IMR-90 (cell line): ENCODE data around the gene PPEF2. TPM values are rescaled to one million over a fixed set of nuclear protein-coding genes. Genes with fewer than 3 reads are reported as not detected.

Source experiments
- ATAC-seq: fragments of 200-7000 bp; cut with Tn5 transposase; 2 replicates; pipeline ENCODE4 v1.9.1; 2020; ENCODE audit warnings: low read depth, mild to moderate bottlenecking, moderate library complexity
- BruUV-seq: library from RNA; stranded (reverse); fragments of 400-500 nt; replicated peaks from 2 replicates; lab custom pipeline; 2021; lab: Mats Ljungman, UMichigan
- CTCF ChIA-PET: fragments of 300-600 bp; formaldehyde crosslinking; extraction: SDS; loops from one replicate; lab custom pipeline; 2021; ENCODE audit warnings: antibody characterized with exemption; lab: Yijun Ruan, JAX
- POLR2A ChIA-PET: fragments of 300-600 bp; sonication (Branson Sonifier 250); formaldehyde crosslinking; loops from one replicate; lab custom pipeline; 2022; ENCODE audit warnings: antibody characterized with exemption; ENCODE audit not compliant: unreplicated experiment; lab: Charles Lee
- DNase-seq: peaks from one replicate; pipeline ENCODE4 v3.0.0; 2013
- H2AFZ ChIP-seq: replicated peaks from 2 replicates; pipeline ENCODE3; 2013; ENCODE audit warnings: low read length, mild to moderate bottlenecking; ENCODE audit not compliant: poor library complexity
- H2AK5ac ChIP-seq: 2 replicates; pipeline ENCODE4 v1.6.1; 2013; ENCODE audit warnings: low read depth, low read length, inconsistent platforms
- H2AK9ac ChIP-seq: replicated peaks from 2 replicates; pipeline ENCODE3; 2013; ENCODE audit warnings: mild to moderate bottlenecking, low read depth, low read length, moderate library complexity; ENCODE audit not compliant: poor library complexity
- H2BK120ac ChIP-seq: 2 replicates; pipeline ENCODE4 v1.6.1; 2013; ENCODE audit warnings: low read depth, low read length, inconsistent platforms
- H2BK15ac ChIP-seq: 3 replicates; pipeline ENCODE4 v1.6.1; 2013; ENCODE audit warnings: low read depth, low read length, inconsistent platforms
- H2BK20ac ChIP-seq: 2 replicates; pipeline ENCODE4 v1.6.1; 2013; ENCODE audit warnings: low read depth, mild to moderate bottlenecking, inconsistent platforms, low read length, moderate library complexity
- H2BK5ac ChIP-seq: 2 replicates; pipeline ENCODE4 v1.6.1; 2013; ENCODE audit warnings: mild to moderate bottlenecking, low read depth, low read length, inconsistent platforms; ENCODE audit not compliant: poor library complexity, severe bottlenecking
- H3K14ac ChIP-seq: replicated peaks from 2 replicates; pipeline ENCODE4 v1.6.1; 2013; ENCODE audit warnings: low read depth, low read length, inconsistent platforms
- H3K18ac ChIP-seq: 2 replicates; pipeline ENCODE4 v1.6.1; 2013; ENCODE audit warnings: low read depth, low read length, control low read depth
- H3K23ac ChIP-seq: 2 replicates; pipeline ENCODE4 v1.6.1; 2013; ENCODE audit warnings: low read depth, low read length, inconsistent platforms
- H3K27ac ChIP-seq: 2 replicates; pipeline ENCODE4 v1.5.1; 2013; ENCODE audit warnings: mild to moderate bottlenecking, control low read depth, low read length; ENCODE audit not compliant: insufficient read depth
- H3K27me3 ChIP-seq: 2 replicates; pipeline ENCODE4 v1.6.1; 2013; ENCODE audit warnings: low read length; ENCODE audit not compliant: control insufficient read depth, insufficient read depth
- H3K36me3 ChIP-seq: 2 replicates; pipeline ENCODE4 v1.6.1; 2013; ENCODE audit warnings: low read length, mixed read lengths; ENCODE audit not compliant: control insufficient read depth, insufficient read depth
- H3K4ac ChIP-seq: 2 replicates; pipeline ENCODE4 v1.6.1; 2013; ENCODE audit warnings: low read depth, low read length, inconsistent platforms
- H3K4me1 ChIP-seq: 2 replicates; pipeline ENCODE4 v1.6.1; 2013; ENCODE audit warnings: low read length, mixed read lengths; ENCODE audit not compliant: control insufficient read depth, insufficient read depth
- H3K4me2 ChIP-seq: 2 replicates; pipeline ENCODE4 v1.6.1; 2013; ENCODE audit warnings: low read depth, mild to moderate bottlenecking, control low read depth, low read length, moderate library complexity
- H3K4me3 ChIP-seq: 2 replicates; pipeline ENCODE4 v1.5.1; 2013; ENCODE audit warnings: low read depth, mild to moderate bottlenecking, control low read depth, low read length, moderate library complexity; ENCODE audit not compliant: insufficient read depth
- H3K56ac ChIP-seq: 2 replicates; pipeline ENCODE4 v1.6.1; 2013; ENCODE audit warnings: low read length, inconsistent platforms; ENCODE audit not compliant: insufficient read depth; ENCODE audit errors: extremely low read depth
- H3K79me1 ChIP-seq, 2 experiments: 2 replicates each; pipeline ENCODE4 v1.6.1; 2013; ENCODE audit warnings: low read length in 2 of 2, inconsistent platforms in 1 of 2, low read depth in 1 of 2
- H3K9ac ChIP-seq: 2 replicates; pipeline ENCODE4 v1.6.1; 2013; ENCODE audit warnings: low read depth, low read length, control low read depth
- H3K9me1 ChIP-seq: 2 replicates; pipeline ENCODE4 v1.6.1; 2013; ENCODE audit warnings: low read length, inconsistent platforms; ENCODE audit not compliant: insufficient read depth
- H3K9me3 ChIP-seq: 2 replicates; pipeline ENCODE4 v1.6.1; 2013; ENCODE audit warnings: low read length; ENCODE audit not compliant: control insufficient read depth, insufficient read depth
- H4K20me1 ChIP-seq: 2 replicates; pipeline ENCODE4 v1.6.1; 2013; ENCODE audit warnings: low read length, inconsistent platforms; ENCODE audit not compliant: insufficient read depth
- H4K5ac ChIP-seq: 2 replicates; pipeline ENCODE4 v1.6.1; 2013; ENCODE audit warnings: mild to moderate bottlenecking, low read depth, low read length, control low read depth
- H4K8ac ChIP-seq, 2 experiments: 2 replicates each; pipeline ENCODE4 v1.6.1; 2013; ENCODE audit warnings: low read depth in 2 of 2, low read length in 2 of 2, control low read depth in 1 of 2, inconsistent platforms in 1 of 2
- H4K91ac ChIP-seq: 2 replicates; pipeline ENCODE4 v1.6.1; 2013; ENCODE audit warnings: low read depth, low read length, inconsistent platforms; ENCODE audit not compliant: insufficient read depth
- CEBPB ChIP-seq: IDR thresholded peaks from 2 replicates; pipeline ENCODE4 v1.6.1; 2012; ENCODE audit warnings: low read depth, low read length, improper control_type of control experiment
- CHD1 ChIP-seq: IDR thresholded peaks from 2 replicates; pipeline ENCODE4 v1.6.1; 2012; ENCODE audit warnings: low read depth, low read length, improper control_type of control experiment
- ELK1 ChIP-seq: fragments of 150-350 bp; IDR thresholded peaks from 2 replicates; pipeline ENCODE4 v1.6.1; 2016; ENCODE audit warnings: low read depth, mild to moderate bottlenecking, low read length, moderate library complexity, borderline replicate concordance
- MAZ ChIP-seq: IDR thresholded peaks from 2 replicates; pipeline ENCODE4 v1.6.1; 2012; ENCODE audit warnings: low read depth, mild to moderate bottlenecking, low read length, improper control_type of control experiment, moderate library complexity, borderline replicate concordance
- POLR2A ChIP-seq: IDR thresholded peaks from 2 replicates; pipeline ENCODE4 v1.6.1; 2012; ENCODE audit warnings: mild to moderate bottlenecking, low read depth, low read length
- RCOR1 ChIP-seq: IDR thresholded peaks from 2 replicates; pipeline ENCODE4 v1.6.1; 2012; ENCODE audit warnings: mild to moderate bottlenecking, low read length, improper control_type of control experiment; ENCODE audit not compliant: insufficient replicate concordance
- SMC3 ChIP-seq: fragments of 150-350 bp; IDR thresholded peaks from 2 replicates; pipeline ENCODE4 v1.6.1; 2016; ENCODE audit warnings: low read depth, mild to moderate bottlenecking, antibody characterized with exemption, low read length, moderate library complexity
- USF2 ChIP-seq: fragments of 150-350 bp; IDR thresholded peaks from 2 replicates; pipeline ENCODE4 v1.6.1; 2017; ENCODE audit warnings: mild to moderate bottlenecking, antibody characterized with exemption, low read length, low read depth
- WGBS, 2 experiments: methylation state at CpG; one replicate each; pipeline versions ENCODE4 v1.1.5 to v1.1.7; 2013; ENCODE audit warnings: missing lambda C conversion rate in 2 of 2; ENCODE audit not compliant: insufficient read length in 1 of 2; ENCODE audit errors: extremely low coverage in 2 of 2; 5-methylcytosine and 5-hydroxymethylcytosine counted together
- dilution Hi-C: fragments of 300-500 bp; cut with HindIII; formaldehyde crosslinking; loops from one replicate; pipeline ENCODE4 v1.14.3; 2018; ENCODE audit warnings: low sequenced_read_pairs; ENCODE audit not compliant: unreplicated experiment
- in situ Hi-C: fragments of 300-500 bp; cut with MboI; formaldehyde crosslinking; loops from 3 replicates; pipeline ENCODE4 v1.14.3; 2019; ENCODE audit warnings: low sequenced_read_pairs, inconsistent platforms, mixed read lengths
- intact Hi-C: fragments of 100-400 bp; cut with micrococcal nuclease; formaldehyde crosslinking; loops from 2 replicates; pipeline ENCODE4 v1.10.0; 2022
- polyA plus RNA-seq, 3 experiments: library from polyadenylated mRNA; depleted of rRNA; stranded (reverse); fragments of >200 nt; gene quantifications; 2 replicates each; pipeline ENCODE4 v1.2.3, GENCODE V29; 2012; ENCODE audit warnings: low replicate concordance in 1 of 3
- total RNA-seq: library from RNA; depleted of rRNA; stranded (reverse); fragments of >200 nt; gene quantifications from 2 replicates; pipeline ENCODE4 v1.2.3, GENCODE V29; 2012
- TF ChIP-seq, protein P1 (sequence below): conservative IDR thresholded peaks from 2 replicates; pipeline ENCODE4 v1.5.1; 2012; ENCODE audit warnings: mild to moderate bottlenecking, low read depth, low read length, improper control_type of control experiment

PPEF2 gene
- total and polyA plus RNA-seq, 2 of the 4 experiments (the other 2 are of a cell fraction), result not detected

DNA sequence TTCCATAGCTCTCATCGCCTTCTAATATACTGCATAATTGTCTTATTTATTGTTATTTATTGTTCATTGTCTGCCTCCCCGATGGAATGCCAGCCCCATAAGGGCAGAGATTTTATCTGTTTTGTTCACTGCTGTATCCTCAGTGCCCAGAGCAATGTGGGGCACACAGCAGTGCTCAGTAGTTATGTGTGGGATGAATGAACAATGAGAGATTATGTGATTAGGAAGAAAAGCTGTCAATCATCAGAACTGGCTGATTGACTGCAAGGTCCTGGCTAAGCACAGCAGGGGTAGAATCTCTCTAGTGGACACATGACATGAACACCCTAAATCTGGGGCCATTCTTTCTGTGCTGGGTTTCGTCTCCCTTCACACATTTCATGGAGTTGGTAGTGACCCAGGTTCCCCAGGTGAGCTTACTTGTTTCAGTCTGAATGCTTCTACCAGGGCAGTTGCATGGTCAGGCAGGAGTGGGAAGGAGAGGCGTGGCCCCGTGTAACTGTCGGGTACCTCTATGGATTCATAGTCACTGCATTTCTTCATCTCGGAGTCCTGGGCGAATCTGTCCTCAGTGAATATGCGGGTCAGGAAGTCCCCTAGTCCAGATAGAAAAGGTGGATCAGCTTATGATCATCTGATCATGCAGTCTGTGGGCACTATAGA, 12.6 kb downstream of the PPEF2 start:
- H3K56ac ChIP-seq, result no peak overlapping the region
- no peaks in the 10 kb centered on the region for H4K20me1 ChIP-seq
- H2BK15ac ChIP-seq, result no peak overlapping the region
- peaks cover 33% of the 10 kb centered on the region for H3K27me3 ChIP-seq
- H2BK120ac ChIP-seq, result no peak overlapping the region
- H4K91ac ChIP-seq, result no peak overlapping the region
- H3K9me1 ChIP-seq, result no peaks in the 10 kb centered on the region
- H3K18ac ChIP-seq, result no peak overlapping the region
- POLR2A ChIA-PET, result no interaction called here
- WGBS, 2 experiments, result 89% methylated on average over 3 of the region's 9 CpGs; no CpG with 5 or more reads in 1 of the 2 experiments
- no peaks in the 10 kb centered on the region for H3K4me1 ChIP-seq
- H2AK5ac ChIP-seq, result no peak overlapping the region
- H3K9ac ChIP-seq, result no peak overlapping the region
- intact Hi-C loops (loop anchor here (10.0 kb wide), 1 partner anchor 195 kb away; no protein-coding TSS in a partner anchor), dilution Hi-C loops (no loop called here), in situ Hi-C loops (loop anchor here (10.0 kb wide), 1 partner anchor 185 kb away; the partner anchor contains the start of gene ART3)
- no peak overlapping the region for H2AFZ ChIP-seq
- H3K9me3 ChIP-seq, result no peaks in the 10 kb centered on the region
- H2BK5ac ChIP-seq, result no peak overlapping the region
- TF ChIP-seq MAZ (no peak), RCOR1 (no peak), POLR2A (no peak), ELK1 (no peak), CEBPB (no peak), USF2 (no peak), CHD1 (no peak), SMC3 (no peak)
- TF ChIP-seq, protein P1, sequence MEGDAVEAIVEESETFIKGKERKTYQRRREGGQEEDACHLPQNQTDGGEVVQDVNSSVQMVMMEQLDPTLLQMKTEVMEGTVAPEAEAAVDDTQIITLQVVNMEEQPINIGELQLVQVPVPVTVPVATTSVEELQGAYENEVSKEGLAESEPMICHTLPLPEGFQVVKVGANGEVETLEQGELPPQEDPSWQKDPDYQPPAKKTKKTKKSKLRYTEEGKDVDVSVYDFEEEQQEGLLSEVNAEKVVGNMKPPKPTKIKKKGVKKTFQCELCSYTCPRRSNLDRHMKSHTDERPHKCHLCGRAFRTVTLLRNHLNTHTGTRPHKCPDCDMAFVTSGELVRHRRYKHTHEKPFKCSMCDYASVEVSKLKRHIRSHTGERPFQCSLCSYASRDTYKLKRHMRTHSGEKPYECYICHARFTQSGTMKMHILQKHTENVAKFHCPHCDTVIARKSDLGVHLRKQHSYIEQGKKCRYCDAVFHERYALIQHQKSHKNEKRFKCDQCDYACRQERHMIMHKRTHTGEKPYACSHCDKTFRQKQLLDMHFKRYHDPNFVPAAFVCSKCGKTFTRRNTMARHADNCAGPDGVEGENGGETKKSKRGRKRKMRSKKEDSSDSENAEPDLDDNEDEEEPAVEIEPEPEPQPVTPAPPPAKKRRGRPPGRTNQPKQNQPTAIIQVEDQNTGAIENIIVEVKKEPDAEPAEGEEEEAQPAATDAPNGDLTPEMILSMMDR, result no peak
- no peak overlapping the region for H3K27ac ChIP-seq
- no TSS peak for BruUV-seq
- no peaks in the 10 kb centered on the region for H3K36me3 ChIP-seq
- H3K4me2 ChIP-seq, result no peak overlapping the region
- H2AK9ac ChIP-seq, result no peak overlapping the region
- DNase-seq (no peak), ATAC-seq (no peak)
- no peak overlapping the region for H3K4me3 ChIP-seq
- H3K23ac ChIP-seq, result no peak overlapping the region
- H2BK20ac ChIP-seq, result no peak overlapping the region
- no peak overlapping the region for H4K5ac ChIP-seq
- no peaks in the 10 kb centered on the region for H3K79me1 ChIP-seq
- H4K8ac ChIP-seq, result no peak overlapping the region
- no peak overlapping the region for H3K4ac ChIP-seq
- no peak overlapping the region; the same call in 1 of the 2 replicates for H3K14ac ChIP-seq
- CTCF ChIA-PET, result no interaction called here
